Left forelimb (tissue), 1 donor: ENCODE data around the gene SOX13.

ENCODE experiments used
- DNase-seq: peaks from one replicate; pipeline ENCODE4 v3.0.0-alpha.2; 2018; ENCODE audit warnings: low spot score

SOX13 gene

DNA sequence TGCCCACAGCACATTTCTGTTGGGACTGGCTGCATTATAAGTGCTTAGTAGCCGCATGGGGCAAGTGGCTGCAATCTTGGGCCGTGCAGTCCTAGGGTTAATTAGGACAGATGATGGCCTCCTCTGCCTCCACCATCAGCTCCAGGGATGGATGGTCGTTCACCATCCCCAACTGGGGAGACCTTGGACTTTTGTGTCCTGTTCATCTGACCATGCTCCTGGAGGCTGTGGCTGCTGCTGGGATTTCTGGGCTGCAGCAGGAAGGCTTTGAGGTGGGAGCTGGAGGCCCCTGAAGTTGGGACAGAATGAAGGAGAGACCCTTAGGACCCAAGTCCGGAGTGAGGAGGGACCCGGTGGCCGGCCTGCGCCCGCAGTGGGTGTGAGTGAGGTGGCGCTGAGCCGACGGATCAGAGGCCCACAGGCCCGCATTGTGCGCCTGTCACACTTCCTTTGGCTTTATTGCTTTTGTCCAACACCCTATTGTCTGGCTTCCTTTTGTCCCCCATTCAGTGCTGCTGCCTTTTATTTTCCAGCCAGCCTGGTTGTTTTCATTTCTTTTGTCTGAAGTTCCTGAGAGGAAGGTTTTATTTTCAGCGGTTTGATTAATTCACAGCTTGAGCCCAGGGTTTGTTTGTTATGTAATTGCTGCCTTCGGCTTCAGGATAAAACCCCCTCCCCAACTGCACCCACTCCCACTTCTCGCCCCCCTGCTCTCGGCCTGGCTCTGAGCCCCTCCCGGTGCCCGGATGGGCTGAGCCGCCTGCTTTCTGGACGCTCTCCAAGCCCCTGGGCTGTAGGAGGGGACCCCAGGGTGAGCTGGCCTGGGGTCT lies 35.6 kb downstream of the SOX13 start:
- DNase-seq: no peak

DNA sequence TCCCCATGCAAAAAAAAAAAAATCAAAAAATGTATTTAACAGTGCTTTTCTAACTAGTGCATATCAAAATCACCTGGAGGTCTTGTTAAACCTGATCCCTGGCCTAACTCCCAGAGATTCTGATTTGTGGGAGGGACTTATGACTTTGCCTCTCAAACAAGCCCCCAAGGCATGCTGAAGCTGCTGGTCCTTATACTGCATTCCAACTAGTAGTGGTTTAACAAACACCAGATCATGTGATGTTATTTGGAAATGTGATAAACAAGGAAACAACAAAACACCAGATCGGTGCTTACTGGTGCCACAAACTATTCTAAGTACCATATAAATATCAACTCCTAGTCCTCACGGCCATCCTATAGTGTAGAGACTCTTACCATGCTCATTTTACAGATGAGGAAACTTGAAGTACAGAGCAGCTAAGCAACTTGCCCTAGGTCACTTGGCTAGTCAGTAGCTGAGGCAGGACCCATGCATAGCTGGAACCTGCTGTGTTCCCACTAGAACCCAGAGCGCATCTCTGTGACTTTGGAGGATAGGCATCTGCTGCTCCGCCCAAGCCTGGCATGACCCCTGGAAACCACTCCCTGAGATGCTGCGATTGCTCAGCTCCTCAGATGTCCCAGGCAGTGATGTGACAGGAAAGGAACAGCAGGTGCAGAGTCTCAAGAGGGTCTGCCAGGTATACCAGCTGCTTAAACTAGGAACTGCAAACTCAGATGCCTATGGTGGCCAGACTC lies 38.1 kb downstream of the SOX13 start:
- DNase-seq: no peak

GRCh38 chr1:204112876-204113730 lies 40.2 kb downstream of the SOX13 start:
- no peak for DNase-seq

DNA sequence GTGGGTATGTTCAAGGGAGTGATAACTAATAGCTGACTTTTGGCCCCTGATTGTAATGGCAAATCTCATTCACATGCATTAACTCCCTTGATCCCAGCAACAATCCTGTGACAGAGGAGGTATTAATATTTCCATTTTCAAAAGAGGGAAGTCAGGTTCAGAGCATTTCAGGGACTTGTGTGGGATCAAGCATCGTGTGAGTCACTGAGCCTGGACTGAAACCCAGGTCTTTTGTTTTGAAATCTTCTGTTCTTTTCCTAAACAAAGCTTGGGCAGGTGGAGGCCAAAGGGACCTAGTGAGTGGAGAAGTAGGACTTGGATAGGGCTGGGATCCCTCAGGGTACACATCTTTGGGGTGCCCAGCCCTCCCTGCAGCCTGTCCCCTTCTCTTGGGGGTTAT lies 41.0 kb downstream of the SOX13 start:
- no peak for DNase-seq

- DNase-seq: no peak
Observed at GRCh38 chr1:204114606-204115005, 41.7 kb downstream of the SOX13 start.

- DNase-seq: no peak
Observed at GRCh38 chr1:204115116-204115515, 42.2 kb downstream of the SOX13 start.

DNA sequence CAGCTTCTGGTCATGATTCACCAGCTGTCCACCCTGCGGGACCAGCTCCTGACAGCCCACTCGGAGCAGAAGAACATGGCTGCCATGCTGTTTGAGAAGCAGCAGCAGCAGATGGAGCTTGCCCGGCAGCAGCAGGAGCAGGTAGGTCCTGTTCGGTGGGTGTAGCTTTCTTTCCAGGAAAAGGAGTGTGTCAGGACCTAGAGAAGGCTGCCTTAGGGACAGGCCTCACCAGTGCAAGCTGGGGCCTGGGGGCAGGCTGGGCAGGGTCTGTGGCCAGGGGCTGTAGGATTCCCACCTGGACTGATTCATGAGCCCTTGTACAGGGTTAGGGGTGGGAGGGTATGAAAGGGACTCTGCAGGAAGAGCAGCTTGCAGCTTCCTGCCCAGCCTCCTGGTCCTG lies 43.6 kb downstream of the SOX13 start:
- DNase-seq: no peak

DNA sequence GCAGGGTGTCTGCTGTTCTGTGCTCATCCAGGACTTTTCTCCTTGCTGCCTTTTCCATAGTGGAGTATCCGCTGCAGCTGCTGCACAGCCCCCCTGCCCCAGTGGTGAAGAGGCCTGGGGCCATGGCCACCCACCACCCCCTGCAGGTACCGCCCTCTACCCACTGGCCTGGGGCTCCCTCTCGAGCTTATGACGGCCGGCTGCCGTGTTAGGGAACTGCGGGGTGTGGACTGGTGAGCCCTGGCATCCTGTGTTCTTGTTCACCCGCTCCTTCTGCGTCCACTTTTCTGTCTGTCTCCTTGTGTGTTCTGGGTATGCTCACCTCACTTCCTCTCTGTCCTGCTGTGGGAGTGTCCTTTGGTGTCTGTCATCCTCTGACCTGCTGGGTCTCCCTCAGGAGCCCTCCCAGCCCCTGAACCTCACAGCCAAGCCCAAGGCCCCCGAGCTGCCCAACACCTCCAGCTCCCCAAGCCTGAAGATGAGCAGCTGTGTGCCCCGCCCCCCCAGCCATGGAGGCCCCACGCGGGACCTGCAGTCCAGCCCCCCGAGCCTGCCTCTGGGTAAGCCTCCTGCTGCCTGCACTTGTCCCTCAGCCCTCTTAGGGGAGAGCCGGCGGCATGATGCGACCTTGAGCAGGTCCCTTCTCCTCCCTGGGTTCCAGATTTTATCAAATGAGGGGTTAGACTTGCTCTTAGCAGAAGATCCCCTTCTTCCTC lies 49.1 kb downstream of the SOX13 start:
- no peak for DNase-seq

DNA sequence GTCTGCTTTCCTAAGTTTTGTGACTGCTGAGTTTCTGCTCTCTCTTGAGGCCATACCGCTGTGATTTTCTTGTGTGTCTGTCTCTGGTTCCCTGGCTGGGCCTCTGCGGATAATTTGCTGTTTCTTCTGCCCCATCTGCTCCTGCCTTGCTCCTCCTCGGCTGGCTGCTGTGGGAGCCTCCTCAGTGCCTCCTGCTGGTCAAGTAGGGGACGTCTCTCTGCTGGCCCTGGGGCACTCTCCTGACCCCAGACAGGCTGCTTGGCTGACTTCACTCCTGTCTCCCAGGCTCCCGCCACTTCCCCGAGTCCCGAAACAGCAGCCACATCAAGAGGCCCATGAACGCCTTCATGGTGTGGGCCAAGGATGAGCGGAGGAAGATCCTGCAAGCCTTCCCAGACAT lies 50.5 kb downstream of the SOX13 start:
- no peak for DNase-seq

GRCh38 chr1:204124639-204125038 lies 51.7 kb downstream of the SOX13 start:
- DNase-seq: no peak

DNA sequence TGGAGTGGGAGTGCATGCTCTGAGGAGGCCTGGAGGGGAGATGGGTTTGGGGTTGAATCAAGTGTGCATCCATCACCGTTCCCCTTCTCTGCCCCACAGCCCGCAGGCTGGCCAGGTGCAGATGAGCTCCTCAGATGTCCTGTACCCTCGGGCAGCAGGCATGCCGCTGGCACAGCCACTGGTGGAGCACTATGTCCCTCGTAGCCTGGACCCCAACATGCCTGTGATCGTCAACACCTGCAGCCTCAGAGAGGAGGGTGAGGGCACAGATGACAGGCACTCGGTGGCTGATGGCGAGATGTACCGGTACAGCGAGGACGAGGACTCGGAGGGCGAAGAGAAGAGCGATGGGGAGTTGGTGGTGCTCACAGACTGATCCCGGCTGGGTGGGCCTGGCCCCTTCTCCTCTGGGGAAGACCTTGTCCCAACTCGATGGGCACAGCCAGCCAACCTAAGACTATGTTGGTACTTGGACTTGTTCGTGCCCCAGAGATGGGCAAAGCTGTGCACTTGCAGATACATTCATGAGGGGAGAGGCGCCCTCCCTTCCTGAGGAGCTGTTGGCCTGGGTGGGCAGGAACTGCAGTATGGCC lies 52.9 kb downstream of the SOX13 start:
- DNase-seq: no peak

- DNase-seq: no peak
Observed at GRCh38 chr1:204126386-204126785, 53.5 kb downstream of the SOX13 start.

DNA sequence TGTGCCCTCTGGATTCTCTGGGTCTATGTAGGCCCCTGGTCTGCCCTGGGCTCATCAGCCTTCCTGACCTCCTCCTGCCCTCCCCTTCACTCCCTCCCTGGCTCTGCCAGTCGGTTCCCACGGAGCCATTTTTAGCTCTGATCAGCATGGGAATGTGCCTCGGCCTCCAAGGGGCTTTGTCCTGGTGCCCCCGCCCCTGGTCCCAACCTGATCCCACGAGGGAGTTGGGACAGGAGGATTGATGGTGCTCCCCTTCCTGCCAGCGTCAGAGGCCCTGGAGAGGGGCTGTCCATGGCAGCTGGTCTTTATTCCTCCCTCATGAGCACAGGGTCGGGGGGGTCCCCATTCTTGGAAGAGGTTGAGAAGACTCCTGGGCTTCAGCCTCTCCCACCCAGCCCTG lies 54.0 kb downstream of the SOX13 start:
- no peak for DNase-seq

DNA sequence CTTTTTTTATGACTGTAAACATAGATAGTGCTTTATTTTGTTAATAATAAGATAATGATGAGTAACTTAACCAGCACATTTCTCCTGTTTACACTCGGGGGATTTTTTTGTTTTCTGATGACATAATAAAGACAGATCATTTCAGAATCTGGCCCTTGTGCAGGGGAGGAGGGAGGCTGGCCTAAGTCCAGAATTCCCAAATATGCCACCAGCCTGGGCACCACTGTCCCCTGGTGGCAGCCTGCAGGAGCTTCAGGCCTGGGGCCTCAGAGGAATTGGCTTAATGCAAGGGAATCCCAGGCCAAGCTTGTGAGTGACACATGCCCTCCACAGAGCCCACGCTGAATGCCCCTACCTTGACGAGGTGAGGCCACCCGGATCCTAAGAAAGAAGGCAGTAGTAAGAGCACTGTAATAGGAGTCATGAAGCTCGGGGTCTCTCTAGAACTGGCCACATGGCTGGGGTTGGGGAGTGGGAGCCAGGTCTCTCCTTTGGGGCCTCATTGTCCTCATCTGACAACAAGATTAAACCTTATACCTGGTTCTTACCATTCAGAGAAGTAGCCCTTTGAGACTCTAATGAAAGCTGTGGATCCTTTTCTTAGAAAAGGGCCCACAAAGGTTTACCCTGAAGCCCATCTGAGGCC lies 54.8 kb downstream of the SOX13 start:
- DNase-seq: no peak

- DNase-seq: no peak
Observed at GRCh38 chr1:204128464-204128963, 55.6 kb downstream of the SOX13 start.

DNA sequence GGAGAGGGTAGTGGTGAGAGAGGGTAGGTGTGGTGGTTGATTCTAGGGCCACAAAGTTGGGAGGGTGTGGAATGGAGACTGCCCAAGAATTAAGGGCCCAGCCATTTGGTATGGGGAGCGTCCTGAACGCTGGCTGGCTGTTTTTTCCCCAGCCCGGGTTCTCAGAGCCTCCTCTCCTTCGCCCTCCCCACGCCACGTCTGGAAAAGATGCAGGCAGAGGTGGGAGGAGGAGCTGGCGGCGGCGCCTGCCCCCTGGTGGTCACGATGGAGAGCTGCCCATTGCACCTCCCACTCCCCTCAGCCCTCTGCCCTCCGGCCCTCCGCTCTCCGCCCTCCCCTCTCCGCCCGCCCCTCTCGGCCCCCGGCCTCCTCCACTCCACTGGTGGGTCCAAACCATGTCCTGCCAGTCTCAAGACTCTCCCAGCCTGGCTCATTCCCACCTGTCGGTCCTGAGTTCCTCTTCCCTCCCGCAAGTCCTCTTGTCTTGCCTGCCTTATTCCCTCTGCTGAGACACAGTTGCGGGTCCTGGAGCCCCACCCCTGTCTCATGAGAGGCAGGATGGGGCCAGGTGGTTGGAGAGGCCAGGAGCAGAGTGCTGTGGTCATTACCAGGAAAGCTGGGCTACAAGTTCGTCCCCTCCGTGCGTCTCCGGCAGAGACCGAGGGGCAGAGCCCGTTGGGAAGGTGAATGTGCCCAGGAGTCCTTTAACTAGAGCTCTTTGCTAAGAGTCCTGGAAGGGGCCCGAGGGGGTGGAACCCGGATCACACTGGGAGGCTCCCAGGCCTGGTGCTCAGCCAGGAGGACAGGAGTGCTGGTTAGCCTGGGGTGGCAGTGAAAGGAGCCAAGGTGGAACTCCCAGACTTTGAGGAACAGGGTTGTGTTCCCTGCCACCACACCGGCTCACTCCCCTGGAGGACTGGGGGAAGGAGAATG lies 56.3 kb downstream of the SOX13 start:
- peak; percentile 88 for DNase-seq

DNA sequence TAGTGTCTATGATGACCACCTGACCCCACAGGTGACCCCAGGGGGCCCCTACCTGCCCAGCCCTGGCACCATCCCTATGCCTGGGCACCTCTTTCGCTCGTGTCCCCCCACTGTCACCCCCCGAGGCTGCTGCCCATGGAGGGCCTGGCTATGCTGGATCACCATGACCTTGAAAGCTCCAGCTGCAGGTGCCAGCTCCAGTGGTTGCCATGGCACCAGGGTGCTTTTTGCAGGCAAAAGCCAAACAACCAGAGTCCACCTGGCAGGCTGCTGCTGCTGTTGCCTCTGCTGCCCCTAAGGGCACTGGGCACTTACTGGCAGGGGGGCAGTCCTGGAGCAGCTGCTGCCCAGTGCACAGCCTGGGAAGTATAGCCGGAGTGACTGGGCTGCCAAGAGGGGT lies 57.3 kb downstream of the SOX13 start:
- no peak for DNase-seq

DNA sequence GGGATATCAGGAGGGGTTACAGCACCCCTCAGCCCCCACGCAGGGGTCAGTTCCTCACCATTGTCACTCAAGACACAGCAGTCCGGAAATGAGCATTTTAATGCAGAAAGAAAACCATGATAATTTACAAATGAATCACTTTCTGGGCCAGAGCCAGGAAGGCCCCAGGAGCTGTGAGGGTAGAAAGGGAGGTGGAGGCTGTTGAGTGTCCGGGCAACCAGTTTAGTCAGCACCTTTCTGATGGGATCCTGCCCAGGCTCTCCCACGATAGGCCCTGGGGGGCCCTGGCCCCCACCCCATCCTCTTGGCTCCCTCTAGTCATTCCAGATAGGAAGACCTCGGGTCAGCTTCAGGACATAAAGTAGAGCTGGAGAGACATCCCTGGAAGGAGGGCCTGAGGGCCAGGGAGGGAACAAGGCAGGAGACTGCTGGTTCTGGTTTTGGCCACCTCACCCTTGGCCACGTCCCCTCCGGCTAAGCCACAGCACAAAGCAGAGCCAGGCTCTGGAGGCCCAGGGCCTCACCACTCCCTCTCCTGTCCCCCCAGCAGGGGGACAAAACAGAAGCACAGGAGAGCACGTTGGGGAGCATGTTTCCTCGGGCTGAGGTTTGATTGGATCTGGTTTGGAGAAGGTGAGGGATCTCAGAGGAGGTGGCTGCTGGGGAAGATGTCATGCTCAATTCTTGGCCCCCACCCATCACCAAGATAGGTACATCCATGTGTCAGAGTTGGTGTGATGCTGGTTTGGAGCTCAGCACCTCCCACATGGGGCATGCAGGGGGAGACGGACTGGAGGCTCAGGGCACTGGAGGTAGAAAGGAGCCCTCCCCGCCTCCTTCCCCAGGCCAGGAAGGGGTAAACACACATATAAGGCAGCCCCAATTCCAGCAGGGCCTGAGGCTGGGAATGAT lies 58.3 kb downstream of the SOX13 start:
- DNase-seq: no peak

DNA sequence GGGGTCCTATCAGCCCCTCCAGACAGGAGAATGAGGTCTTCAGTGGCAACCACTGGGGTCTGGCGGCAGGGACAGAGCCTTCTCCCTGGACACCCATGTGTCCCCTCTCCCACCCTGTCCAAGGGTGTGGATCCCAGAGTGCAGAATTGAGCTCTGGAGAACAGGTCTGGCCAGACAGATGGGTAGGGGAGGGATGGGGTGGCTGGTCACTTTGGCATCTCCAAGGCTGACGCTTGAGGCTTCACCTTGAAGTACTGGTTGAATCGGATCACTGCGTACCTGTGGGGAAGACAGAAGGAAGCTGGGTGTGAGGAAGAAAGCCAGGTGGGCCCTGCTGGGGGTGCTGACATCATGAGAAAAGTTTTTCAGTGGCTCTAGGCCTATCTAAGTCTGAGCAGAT lies 59.1 kb downstream of the SOX13 start:
- no peak for DNase-seq
